Duodenal mucosa (tissue), 2 donors: ENCODE results near the gene CDC42BPA.
"Not testable (repeated sequence)": the region's sequence is repeated elsewhere in the genome, so short reads cannot be mapped to it uniquely, and the experiment has no call there.

Experiments used
- H3K27ac ChIP-seq: one replicate; pipeline ENCODE4 v1.7.0; 2013; ENCODE audit warnings: low read depth, low read length
- H3K27me3 ChIP-seq, 2 donors: one replicate each; pipeline ENCODE4 v1.7.0; 2013; ENCODE audit warnings: low read length in 2 of 2, control low read depth in 1 of 2; ENCODE audit not compliant: insufficient read depth in 2 of 2, control insufficient read depth in 1 of 2
- H3K36me3 ChIP-seq, 2 donors: one replicate each; pipeline ENCODE4 v1.7.0; 2013; ENCODE audit warnings: low read length in 2 of 2, control low read depth in 1 of 2; ENCODE audit not compliant: insufficient read depth in 2 of 2, control insufficient read depth in 1 of 2
- H3K4me1 ChIP-seq, 2 donors: one replicate each; pipeline ENCODE4 v1.7.0; 2013; ENCODE audit warnings: low read length in 2 of 2, control low read depth in 1 of 2; ENCODE audit not compliant: insufficient read depth in 2 of 2, control insufficient read depth in 1 of 2
- H3K4me3 ChIP-seq, 2 donors: one replicate each; pipeline ENCODE4 v1.7.0; 2013; ENCODE audit warnings: low read length in 2 of 2, low read depth in 1 of 2
- H3K9ac ChIP-seq, 2 donors: one replicate each; pipeline ENCODE4 v1.7.0; 2013; ENCODE audit warnings: low read length in 2 of 2, low read depth in 1 of 2
- H3K9me3 ChIP-seq, 2 donors: one replicate each; pipeline ENCODE4 v1.7.0; 2013; ENCODE audit warnings: low read length in 2 of 2, control low read depth in 1 of 2; ENCODE audit not compliant: control insufficient read depth in 1 of 2

The CDC42BPA gene

GRCh38 chr1:227242811-227243682 is 75.2 kb downstream of the CDC42BPA start:
- H3K27me3 ChIP-seq: no peaks in the 10 kb centered on the region
- H3K27ac ChIP-seq: no peak overlapping the region
- H3K9me3 ChIP-seq: no peaks in the 10 kb centered on the region
- peaks cover 14 to 19% of the 10 kb centered on the region in 2 donors for H3K4me1 ChIP-seq
- no peak overlapping the region for H3K4me3 ChIP-seq
- H3K9ac ChIP-seq: no peak overlapping the region
- no peaks in the 10 kb centered on the region for H3K36me3 ChIP-seq

DNA sequence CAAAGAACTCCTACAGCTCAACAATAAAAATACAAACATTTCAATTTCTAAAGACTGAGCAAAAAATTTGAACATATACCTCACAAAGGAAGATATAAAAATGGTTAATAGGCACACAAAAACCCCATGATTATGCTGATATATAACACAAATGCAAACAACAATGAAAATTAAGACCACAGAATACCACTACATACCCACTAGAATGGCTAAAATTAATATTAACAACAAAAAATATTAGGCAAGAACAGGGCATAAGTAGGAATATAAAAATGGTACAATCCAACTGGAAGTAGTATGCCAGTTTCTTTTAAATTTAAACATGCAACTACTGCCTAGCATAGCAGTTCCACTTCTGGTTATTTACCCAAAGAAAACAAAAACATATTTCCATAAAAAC is 77.3 kb downstream of the CDC42BPA start:
- Histone ChIP-seq H3K27ac (no peak overlapping the region), H3K9ac (no peak overlapping the region), H3K4me1 (peaks cover 14 to 19% of the 10 kb centered on the region in 2 donors), H3K36me3 (no peaks in the 10 kb centered on the region), H3K27me3 (no peaks in the 10 kb centered on the region), H3K9me3 (no peaks in the 10 kb centered on the region), H3K4me3 (no peak overlapping the region)

- H3K4me1 ChIP-seq: no peaks in the 10 kb centered on the region
- H3K36me3 ChIP-seq: no peaks in the 10 kb centered on the region
Observed at GRCh38 chr1:227234998-227235405, 83.3 kb downstream of the CDC42BPA start.

DNA sequence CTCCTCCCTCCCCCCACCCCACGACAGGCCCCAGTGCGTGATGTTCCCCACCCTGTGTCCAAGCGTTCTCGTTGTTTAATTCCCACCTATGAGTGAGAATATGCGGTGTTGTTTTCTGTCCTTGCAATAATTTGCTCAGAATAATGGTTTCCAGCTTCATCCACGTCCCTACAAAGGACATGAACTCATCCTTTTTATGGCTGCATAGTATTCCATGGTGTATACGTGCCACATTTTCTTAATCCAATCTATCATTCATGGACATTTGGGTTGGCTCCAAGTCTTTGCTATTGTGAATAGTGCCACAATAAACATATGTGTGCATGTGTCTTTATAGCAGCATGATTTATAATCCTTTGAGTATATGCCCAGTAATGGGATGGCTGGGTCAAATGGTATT is 87.2 kb downstream of the CDC42BPA start:
- H3K27me3 ChIP-seq, H3K4me1 ChIP-seq, H3K9ac ChIP-seq, H3K27ac ChIP-seq, H3K4me3 ChIP-seq, H3K9me3 ChIP-seq, H3K36me3 ChIP-seq: not testable (repeated sequence)

More at GRCh38 chr1:227234998-227235405, 83.3 kb downstream of the CDC42BPA start:
- no peak overlapping the region for H3K4me3 ChIP-seq
- H3K9me3 ChIP-seq: no peaks in the 10 kb centered on the region
- no peak overlapping the region for H3K27ac ChIP-seq
- no peaks in the 10 kb centered on the region for H3K27me3 ChIP-seq
- H3K9ac ChIP-seq: no peak overlapping the region

GRCh38 chr1:227228201-227228600 is 90.1 kb downstream of the CDC42BPA start:
- Histone ChIP-seq H3K36me3 (no peaks in the 10 kb centered on the region), H3K4me3 (no peak overlapping the region), H3K27me3 (no peaks in the 10 kb centered on the region), H3K9me3 (no peaks in the 10 kb centered on the region), H3K9ac (no peak overlapping the region), H3K27ac (no peak overlapping the region), H3K4me1 (peaks cover 7 to 10% of the 10 kb centered on the region in 2 donors)

DNA sequence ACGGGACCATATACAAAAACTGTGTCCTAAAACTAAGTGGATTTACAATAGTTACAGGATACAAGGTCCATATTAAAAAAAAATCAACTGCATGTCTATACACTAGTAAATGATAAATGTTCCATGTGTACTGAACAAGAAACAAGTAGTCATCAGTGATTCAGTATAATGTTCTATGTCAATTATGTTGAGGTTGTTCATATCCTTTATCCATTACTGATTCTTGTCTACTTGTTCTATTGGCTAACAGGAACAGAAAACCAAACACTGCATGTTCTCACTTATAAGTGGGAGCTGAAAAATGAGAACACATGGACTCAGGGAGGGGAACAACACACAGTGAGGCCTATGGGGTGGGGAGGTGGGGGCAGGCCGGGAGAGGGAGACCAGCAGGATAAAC is 90.5 kb downstream of the CDC42BPA start:
- Histone ChIP-seq H3K4me3 (no peak overlapping the region), H3K27ac (no peak overlapping the region)

GRCh38 chr1:227225715-227226346 is 92.5 kb downstream of the CDC42BPA start:
- Histone ChIP-seq H3K4me1 (peaks cover 10 to 16% of the 10 kb centered on the region in 2 donors), H3K4me3 (no peak overlapping the region), H3K27ac (no peak overlapping the region), H3K27me3 (no peaks in the 10 kb centered on the region), H3K9me3 (no peaks in the 10 kb centered on the region), H3K36me3 (no peaks in the 10 kb centered on the region), H3K9ac (no peak overlapping the region)

More for the DNA sequence above, 90.5 kb downstream of the CDC42BPA start:
- H3K4me1 ChIP-seq: peaks cover 10 to 12% of the 10 kb centered on the region in 2 donors
- H3K27me3 ChIP-seq: no peaks in the 10 kb centered on the region
- no peaks in the 10 kb centered on the region for H3K9me3 ChIP-seq
- H3K36me3 ChIP-seq: no peaks in the 10 kb centered on the region
- no peak overlapping the region for H3K9ac ChIP-seq

DNA sequence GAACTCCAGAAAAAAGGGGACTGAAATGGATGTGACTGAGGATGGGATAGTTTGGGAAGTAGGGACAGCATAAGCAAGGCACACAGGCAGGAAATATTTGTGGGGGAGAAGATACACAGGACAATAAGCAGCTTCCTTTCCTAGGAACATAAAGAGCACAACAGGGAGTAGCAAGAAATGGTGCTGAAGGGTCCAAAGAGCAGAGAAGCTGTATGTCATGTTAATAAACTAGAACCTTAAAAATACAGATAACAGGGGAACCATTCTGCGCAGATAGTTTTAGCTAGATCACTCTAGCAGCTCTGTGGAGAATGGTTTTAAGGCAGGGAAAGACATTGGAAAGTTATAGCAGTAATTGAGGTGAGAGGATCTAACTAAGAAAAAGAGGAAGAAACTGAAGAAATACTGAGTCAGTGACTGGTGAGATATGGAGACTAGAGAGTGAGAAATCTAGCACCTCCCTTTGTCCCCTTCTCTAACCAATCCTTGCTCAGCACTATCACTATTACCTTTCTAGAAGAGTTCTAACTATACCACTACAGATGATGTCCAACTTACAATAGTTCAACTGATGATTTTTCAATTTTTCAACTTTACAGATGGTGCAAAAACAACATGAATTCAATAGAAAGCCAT is 95.0 kb downstream of the CDC42BPA start:
- Histone ChIP-seq H3K9ac (no peak overlapping the region), H3K9me3 (no peaks in the 10 kb centered on the region), H3K36me3 (no peaks in the 10 kb centered on the region), H3K4me3 (no peak overlapping the region), H3K27ac (no peak overlapping the region), H3K4me1 (peaks cover 20 to 36% of the 10 kb centered on the region in 2 donors), H3K27me3 (no peaks in the 10 kb centered on the region)

DNA sequence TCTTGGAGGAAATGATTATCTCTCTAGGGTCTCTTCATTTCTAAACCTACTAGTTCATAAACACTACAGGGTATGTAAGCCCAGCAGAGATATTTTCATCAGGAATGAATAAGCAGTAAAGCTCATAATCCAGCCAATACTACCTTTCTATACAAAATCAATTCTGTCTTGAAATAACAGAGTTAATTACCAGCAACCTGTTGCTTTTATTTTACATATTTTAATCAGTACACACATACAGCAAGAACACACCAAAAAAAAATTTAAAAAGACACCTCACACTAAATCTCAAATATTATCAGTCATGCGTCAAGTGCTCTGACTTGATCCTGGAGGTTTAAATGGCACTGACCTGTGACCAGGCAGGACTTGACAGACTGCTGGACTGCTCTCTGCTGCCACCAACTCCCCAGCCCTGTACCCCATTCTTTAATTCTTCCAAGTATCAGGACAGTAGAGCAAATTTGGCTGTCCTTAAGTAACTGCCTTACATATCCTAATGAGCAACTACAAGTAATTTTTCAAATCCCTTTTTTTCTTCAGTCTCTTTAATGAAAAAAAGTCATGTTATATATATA is 98.5 kb downstream of the CDC42BPA start:
- H3K27me3 ChIP-seq: no peaks in the 10 kb centered on the region
- H3K9me3 ChIP-seq: no peaks in the 10 kb centered on the region
- no peak overlapping the region for H3K9ac ChIP-seq
- H3K27ac ChIP-seq: no peak overlapping the region
- peak overlapping the region in 1 of 2 donors; percentile 12 for H3K4me3 ChIP-seq
- H3K36me3 ChIP-seq: no peaks in the 10 kb centered on the region
- H3K4me1 ChIP-seq: peaks cover 20 to 31% of the 10 kb centered on the region in 2 donors
